ENCODE measurements around the gene GPR65.

DNA sequence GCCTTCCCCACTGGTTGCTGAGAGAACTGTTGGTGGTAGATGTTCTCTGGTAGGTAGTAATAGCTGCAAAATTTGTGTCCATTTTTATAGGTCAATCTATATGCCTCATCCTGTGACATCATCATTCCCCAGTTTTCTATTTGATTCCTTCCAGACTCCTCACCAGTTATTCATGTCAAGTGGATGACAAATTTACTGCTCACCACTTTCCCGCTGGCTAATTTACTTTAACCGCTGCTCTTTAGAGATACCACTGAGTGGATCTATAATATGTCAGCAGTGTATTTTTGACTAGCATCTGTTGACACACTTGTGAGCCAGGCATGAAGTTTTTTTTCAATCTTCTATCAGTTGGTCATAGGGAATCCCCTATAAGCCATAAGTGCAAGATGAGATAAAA, 24.6 kb downstream of the GPR65 start:
- TF ChIP-seq POLR2AphosphoS5 (IDR thresholded peaks at IDR 0.05) (no peak), CTCF (IDR thresholded peaks at IDR 0.05 in 8 of 11, conservative IDR thresholded peaks at IDR 0.05 in 3 of 11) (no peak), POLR2A (IDR thresholded peaks at IDR 0.05) (no peak)

All from spleen (tissue), 7 donors.